Hindlimb muscle (tissue), 1 donor: Measurements from ENCODE around the gene SPSB4. TPM values are rescaled to one million over a fixed set of nuclear protein-coding genes. Genes with fewer than 3 reads are reported as not detected.
"Not testable (repeated sequence)": the region's sequence is repeated elsewhere in the genome, so short reads cannot be mapped to it uniquely, and the experiment has no call there.

Source experiments
- DNase-seq: peaks from one replicate; pipeline ENCODE4 v3.0.0-alpha.2; 2013
- polyA plus RNA-seq: library from polyadenylated mRNA; unstranded; fragments of 120-200 nt; gene quantifications from one replicate; pipeline ENCODE4 v1.2.1, GENCODE V29; 2013; ENCODE audit not compliant: insufficient read length

The SPSB4 gene
- polyA plus RNA-seq = 18.7 TPM

- DNase-seq = peak; percentile 87
Observed at GRCh38 chr3:141050576-141051442, at the start of gene SPSB4. Gene SPSB4, plus strand, starts transcription at chr3:141051347. Its CDS starts 14,758 bp downstream, at chr3:141066105.

- DNase-seq = no peak
Observed at GRCh38 chr3:141006344-141006743, 44.8 kb upstream of the SPSB4 start.

- DNase-seq = no peak
Observed at GRCh38 chr3:141009496-141009895, 41.7 kb upstream of the SPSB4 start.

GRCh38 chr3:141011232-141011996 is 39.7 kb upstream of the SPSB4 start:
- DNase-seq = peak; percentile 89

- DNase-seq = no peak
Observed at GRCh38 chr3:141011997-141012262, 39.2 kb upstream of the SPSB4 start.

GRCh38 chr3:141012571-141012970 is 38.6 kb upstream of the SPSB4 start:
- no peak for DNase-seq

- DNase-seq = no peak
Observed at GRCh38 chr3:141015481-141015880, 35.7 kb upstream of the SPSB4 start.

GRCh38 chr3:141017366-141018322 is 33.5 kb upstream of the SPSB4 start:
- DNase-seq = not testable (repeated sequence)

GRCh38 chr3:141019244-141019643 is 31.9 kb upstream of the SPSB4 start:
- DNase-seq = no peak

GRCh38 chr3:141020143-141020830 is 30.9 kb upstream of the SPSB4 start:
- DNase-seq = no peak

- DNase-seq = no peak
Observed at GRCh38 chr3:141021261-141021660, 29.9 kb upstream of the SPSB4 start.

- DNase-seq = no peak
Observed at GRCh38 chr3:141030296-141030695, 20.9 kb upstream of the SPSB4 start.

- no peak for DNase-seq
Observed at GRCh38 chr3:141039589-141039988, 11.6 kb upstream of the SPSB4 start.

- DNase-seq = no peak
Observed at GRCh38 chr3:141044695-141045641, 6.2 kb upstream of the SPSB4 start.

- no peak for DNase-seq
Observed at GRCh38 chr3:141045849-141046248, 5.3 kb upstream of the SPSB4 start.

- DNase-seq = no peak
Observed at GRCh38 chr3:141047168-141047567, 4.0 kb upstream of the SPSB4 start.

GRCh38 chr3:141049681-141050080 is 1.5 kb upstream of the SPSB4 start:
- no peak for DNase-seq

- peak; percentile 68 for DNase-seq
Observed at GRCh38 chr3:141051443-141052200, 475 bp downstream of the SPSB4 start.

GRCh38 chr3:141052201-141053069 is 1.3 kb downstream of the SPSB4 start:
- peak; percentile 76 for DNase-seq
